BJ (cell line): Measurements from ENCODE around the gene USP3. TPM values are rescaled to one million over a fixed set of nuclear protein-coding genes. Genes with fewer than 3 reads are reported as not detected.

ENCODE experiments used
- CTCF ChIA-PET: fragments of 350-600 bp; formaldehyde crosslinking; extraction: SDS; loops from one replicate; lab custom pipeline; 2021; ENCODE audit warnings: antibody characterized with exemption, inconsistent platforms; lab: Yijun Ruan, JAX
- POLR2A ChIA-PET: fragments of 300-600 bp; sonication (Branson Sonifier 250); formaldehyde crosslinking; extraction: SDS; loops from one replicate; lab custom pipeline; 2021; ENCODE audit warnings: antibody characterized with exemption; lab: Charles Lee
- DNase-seq: peaks from one replicate; pipeline ENCODE4 v3.0.0-alpha.2; 2011; ENCODE audit warnings: low read depth
- H3K27me3 ChIP-seq: 2 replicates; pipeline ENCODE4 v1.6.0; 2011; ENCODE audit warnings: low read length; ENCODE audit not compliant: control insufficient read depth, insufficient read depth
- H3K36me3 ChIP-seq: 2 replicates; pipeline ENCODE4 v1.5.1; 2011; ENCODE audit warnings: low read length; ENCODE audit not compliant: control insufficient read depth, insufficient read depth
- H3K4me3 ChIP-seq: 2 replicates; pipeline ENCODE4 v1.5.1; 2011; ENCODE audit warnings: low read depth, mild to moderate bottlenecking, control low read depth, low read length
- polyA plus RNA-seq: library from polyadenylated mRNA; depleted of rRNA; stranded (reverse); fragments of >200 nt; gene quantifications from 2 replicates; pipeline ENCODE4 v1.2.3, GENCODE V29; 2011
- TF ChIP-seq, protein P1 (sequence below): IDR thresholded peaks from 2 replicates; pipeline ENCODE4 v1.5.1; 2011; ENCODE audit warnings: low read depth, mild to moderate bottlenecking, control low read depth, inconsistent platforms, low read length, moderate library complexity; ENCODE audit not compliant: insufficient read depth

Gene USP3
- polyA plus RNA-seq, 1 experiment = 13.3 TPM

DNA sequence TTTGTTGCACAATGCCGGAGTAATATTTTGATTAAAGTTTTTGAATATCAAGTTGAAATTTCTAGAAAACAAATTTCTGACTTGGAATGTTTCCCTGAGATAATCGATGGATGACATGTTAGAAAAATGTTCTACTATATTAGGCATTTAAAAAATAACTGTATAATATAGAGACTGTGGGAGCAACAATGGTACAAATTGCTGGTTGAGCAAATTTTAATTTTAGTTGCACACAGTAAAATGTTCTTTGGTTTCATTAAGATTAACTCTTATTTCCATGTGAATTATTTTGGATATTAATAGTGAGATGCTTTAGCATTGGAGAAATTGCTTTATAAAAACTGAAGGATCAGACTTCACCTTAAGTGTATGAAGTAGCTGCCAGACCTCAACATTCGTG, 9.3 kb downstream of the USP3 start:
- ChIA-PET CTCF (interaction anchor here (1.1 kb wide), 2 partner anchors 8 kb away, joined by 3 to 4 read pairs; no protein-coding TSS in a partner anchor), POLR2A (no interaction called here)
- Histone ChIP-seq H3K36me3 (no peaks in the 10 kb centered on the region), H3K27me3 (no peaks in the 10 kb centered on the region), H3K4me3 (no peak overlapping the region)
- TF ChIP-seq, protein P1, sequence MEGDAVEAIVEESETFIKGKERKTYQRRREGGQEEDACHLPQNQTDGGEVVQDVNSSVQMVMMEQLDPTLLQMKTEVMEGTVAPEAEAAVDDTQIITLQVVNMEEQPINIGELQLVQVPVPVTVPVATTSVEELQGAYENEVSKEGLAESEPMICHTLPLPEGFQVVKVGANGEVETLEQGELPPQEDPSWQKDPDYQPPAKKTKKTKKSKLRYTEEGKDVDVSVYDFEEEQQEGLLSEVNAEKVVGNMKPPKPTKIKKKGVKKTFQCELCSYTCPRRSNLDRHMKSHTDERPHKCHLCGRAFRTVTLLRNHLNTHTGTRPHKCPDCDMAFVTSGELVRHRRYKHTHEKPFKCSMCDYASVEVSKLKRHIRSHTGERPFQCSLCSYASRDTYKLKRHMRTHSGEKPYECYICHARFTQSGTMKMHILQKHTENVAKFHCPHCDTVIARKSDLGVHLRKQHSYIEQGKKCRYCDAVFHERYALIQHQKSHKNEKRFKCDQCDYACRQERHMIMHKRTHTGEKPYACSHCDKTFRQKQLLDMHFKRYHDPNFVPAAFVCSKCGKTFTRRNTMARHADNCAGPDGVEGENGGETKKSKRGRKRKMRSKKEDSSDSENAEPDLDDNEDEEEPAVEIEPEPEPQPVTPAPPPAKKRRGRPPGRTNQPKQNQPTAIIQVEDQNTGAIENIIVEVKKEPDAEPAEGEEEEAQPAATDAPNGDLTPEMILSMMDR = no peak
- no peak for DNase-seq

DNA sequence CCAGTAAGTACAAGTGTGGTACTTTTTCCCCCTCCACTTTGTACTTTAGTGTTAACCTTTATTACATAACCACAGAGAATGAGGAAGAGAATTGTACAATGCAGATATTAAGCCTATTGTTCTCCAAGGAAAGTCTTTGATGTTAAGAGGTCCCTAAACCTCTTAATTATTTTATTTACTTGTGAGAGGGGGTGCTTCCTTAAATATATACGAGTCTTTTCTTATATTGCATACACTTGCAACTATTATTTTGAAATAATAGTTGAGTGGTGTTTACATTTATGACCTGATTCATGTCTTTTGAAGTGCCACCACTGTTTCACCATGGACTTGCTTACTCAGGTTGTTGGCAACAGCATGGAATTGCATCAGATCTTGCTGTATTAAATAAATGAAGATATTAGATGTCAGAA, 10.1 kb downstream of the USP3 start:
- Histone ChIP-seq H3K36me3 (no peaks in the 10 kb centered on the region), H3K4me3 (no peak overlapping the region), H3K27me3 (no peaks in the 10 kb centered on the region)
- TF ChIP-seq, protein P1 = no peak
- CTCF ChIA-PET = no interaction called here
- POLR2A ChIA-PET = no interaction called here
- DNase-seq = no peak

DNA sequence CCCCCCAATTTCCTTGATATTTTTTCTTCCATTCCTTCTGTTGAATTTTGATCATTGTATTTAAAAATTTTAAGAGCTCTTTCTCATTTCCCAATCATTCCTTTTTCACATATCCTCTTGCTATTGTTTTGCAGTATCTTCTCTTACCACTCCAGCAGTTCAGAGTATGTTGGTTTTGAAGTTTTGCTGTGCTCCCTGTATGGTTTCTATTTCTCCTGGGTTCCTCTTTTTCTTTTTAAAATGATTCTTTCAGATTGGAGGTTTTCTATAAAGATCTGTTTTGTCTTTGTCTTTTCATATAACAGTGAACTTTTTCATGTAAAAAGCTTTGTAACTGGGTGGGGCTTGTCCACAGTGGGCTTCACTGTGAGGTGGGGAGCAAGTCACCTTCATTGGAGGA, 12.8 kb downstream of the USP3 start:
- POLR2A ChIA-PET = no interaction called here
- TF ChIP-seq, protein P1 = no peak
- Histone ChIP-seq H3K4me3 (no peak overlapping the region), H3K36me3 (no peaks in the 10 kb centered on the region), H3K27me3 (no peaks in the 10 kb centered on the region)
- CTCF ChIA-PET = interaction anchor here (1.3 kb wide), 1 partner anchor 14 kb away, joined by 6 read pairs; no protein-coding TSS in a partner anchor
- no peak for DNase-seq

DNA sequence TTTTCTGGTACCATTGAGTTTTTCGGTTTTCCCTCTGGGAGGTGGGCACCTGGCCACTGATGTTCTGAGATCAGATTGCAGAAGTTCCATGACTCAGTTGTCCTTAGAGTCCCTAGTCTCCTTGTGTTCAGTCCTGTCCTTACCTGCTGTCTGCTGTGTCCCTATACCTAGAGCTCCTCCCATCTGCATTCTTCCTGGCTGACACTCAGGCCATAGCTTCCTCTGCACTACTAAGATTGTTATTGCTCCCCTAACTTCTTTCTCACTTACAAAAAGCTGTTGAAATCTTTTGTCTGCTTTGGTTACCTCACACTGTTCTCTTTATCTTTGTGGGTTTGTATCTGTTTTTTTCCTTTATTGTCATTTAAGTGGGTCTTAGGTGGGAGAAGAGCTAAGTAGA, 13.2 kb downstream of the USP3 start:
- no peak overlapping the region for H3K4me3 ChIP-seq
- no peaks in the 10 kb centered on the region for H3K36me3 ChIP-seq
- POLR2A ChIA-PET = no interaction called here
- no peaks in the 10 kb centered on the region for H3K27me3 ChIP-seq
- TF ChIP-seq, protein P1 = no peak
- no peak for DNase-seq
- CTCF ChIA-PET = interaction anchor here (1.3 kb wide), 1 partner anchor 13 kb away, joined by 6 read pairs; no protein-coding TSS in a partner anchor

DNA sequence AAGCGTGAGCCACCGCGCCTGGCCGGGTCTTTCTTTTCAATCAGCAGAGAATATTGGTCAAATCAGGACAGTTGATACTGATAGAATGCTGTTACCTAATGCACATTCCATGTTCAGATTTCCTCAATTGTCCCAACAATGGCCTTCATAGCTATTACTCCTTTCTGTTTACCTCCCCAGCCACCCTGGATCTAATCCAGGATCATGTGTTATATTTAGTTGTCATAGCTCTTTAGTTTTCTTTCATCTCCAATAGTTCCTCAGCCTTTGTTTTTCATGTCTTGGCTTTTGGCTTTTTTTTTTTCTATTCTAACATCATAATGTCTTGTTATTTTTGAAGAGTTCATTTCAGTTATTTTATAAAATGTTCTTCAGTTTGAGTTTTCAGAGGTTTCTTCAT, 14.6 kb downstream of the USP3 start:
- ChIA-PET CTCF (no interaction called here), POLR2A (no interaction called here)
- Histone ChIP-seq H3K36me3 (no peaks in the 10 kb centered on the region), H3K4me3 (no peak overlapping the region), H3K27me3 (no peaks in the 10 kb centered on the region)
- TF ChIP-seq, protein P1 = no peak
- no peak for DNase-seq
